ENCODE measurements around the gene ITLN1. TPM values are rescaled to one million over a fixed set of nuclear protein-coding genes. Genes with fewer than 3 reads are reported as not detected.

The ITLN1 gene
- total RNA-seq, 4 donors from 2014 or later, result 105 to 7,953 (median 2,405) TPM

DNA sequence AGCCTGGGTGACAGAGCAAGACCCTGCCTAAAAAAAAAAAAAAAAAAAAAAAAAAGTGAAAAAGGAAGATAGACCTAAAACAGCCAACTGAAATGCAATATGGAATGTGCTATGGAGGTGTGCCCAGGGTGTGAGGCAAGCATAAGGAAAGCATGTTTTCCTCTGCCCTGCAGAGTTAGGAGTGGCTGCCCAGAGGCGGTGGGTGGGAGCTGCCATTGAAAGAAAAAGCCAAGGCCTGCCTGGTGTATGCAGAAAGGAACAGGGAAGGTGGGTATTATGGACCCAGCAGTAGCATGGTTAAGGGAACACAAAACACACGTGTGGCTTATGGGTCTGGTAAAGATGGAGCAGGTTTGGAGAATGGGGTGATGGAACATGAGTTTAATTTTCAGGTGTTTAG is 31.2 kb downstream of the ITLN1 start:
- ATAC-seq (ENCODE audit: low FRiP score) (no peak), DNase-seq (ENCODE audit: low spot score) (no peak)
- TF ChIP-seq, protein P1, sequence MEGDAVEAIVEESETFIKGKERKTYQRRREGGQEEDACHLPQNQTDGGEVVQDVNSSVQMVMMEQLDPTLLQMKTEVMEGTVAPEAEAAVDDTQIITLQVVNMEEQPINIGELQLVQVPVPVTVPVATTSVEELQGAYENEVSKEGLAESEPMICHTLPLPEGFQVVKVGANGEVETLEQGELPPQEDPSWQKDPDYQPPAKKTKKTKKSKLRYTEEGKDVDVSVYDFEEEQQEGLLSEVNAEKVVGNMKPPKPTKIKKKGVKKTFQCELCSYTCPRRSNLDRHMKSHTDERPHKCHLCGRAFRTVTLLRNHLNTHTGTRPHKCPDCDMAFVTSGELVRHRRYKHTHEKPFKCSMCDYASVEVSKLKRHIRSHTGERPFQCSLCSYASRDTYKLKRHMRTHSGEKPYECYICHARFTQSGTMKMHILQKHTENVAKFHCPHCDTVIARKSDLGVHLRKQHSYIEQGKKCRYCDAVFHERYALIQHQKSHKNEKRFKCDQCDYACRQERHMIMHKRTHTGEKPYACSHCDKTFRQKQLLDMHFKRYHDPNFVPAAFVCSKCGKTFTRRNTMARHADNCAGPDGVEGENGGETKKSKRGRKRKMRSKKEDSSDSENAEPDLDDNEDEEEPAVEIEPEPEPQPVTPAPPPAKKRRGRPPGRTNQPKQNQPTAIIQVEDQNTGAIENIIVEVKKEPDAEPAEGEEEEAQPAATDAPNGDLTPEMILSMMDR (IDR thresholded peaks at IDR 0.05), result no peak

DNA sequence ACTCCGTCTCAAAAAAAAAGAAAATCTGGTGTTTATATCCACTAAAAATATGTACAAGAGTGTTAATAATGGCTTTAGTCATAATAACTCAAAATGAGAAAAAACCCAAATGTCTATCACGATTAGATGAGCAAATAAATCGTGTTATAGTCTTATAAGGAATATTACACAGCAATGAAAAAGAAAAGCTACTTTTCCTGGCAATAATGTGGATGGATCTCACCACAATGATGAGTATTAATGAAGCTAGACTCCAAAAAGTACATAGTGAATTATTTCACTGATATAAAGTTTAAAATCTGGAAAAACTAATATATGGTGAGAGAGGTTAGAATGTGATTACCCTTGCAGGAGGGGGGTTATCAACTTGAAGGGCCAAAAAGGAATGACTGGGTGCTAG is 32.0 kb downstream of the ITLN1 start:
- no peak for DNase-seq (ENCODE audit: low spot score)
- no peak for ATAC-seq (ENCODE audit: low FRiP score)
- TF ChIP-seq, protein P1 (IDR thresholded peaks at IDR 0.05), result no peak

DNA sequence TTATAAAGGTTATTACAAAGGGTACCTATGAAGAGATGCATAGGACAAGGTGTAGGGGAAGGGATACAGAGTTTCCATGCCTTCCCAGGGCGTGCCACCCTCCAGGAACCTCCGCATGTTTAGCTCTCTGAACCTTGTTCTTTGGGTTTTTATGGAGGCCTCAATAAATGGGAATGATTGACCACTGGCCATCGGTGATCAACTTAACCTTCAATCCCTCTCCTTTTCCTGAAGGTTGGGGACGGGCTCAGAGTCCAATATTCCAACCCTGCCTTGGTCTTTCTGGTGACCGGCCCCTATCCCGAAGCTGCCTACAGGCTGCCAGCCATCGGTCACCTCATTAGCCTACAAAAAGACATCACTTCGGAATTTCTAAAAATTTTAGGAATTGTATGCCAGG is 34.0 kb downstream of the ITLN1 start:
- DNase-seq (ENCODE audit: low spot score) (no peak), ATAC-seq (ENCODE audit: low FRiP score) (no peak)
- TF ChIP-seq, protein P1 (IDR thresholded peaks at IDR 0.05), result no peak

DNA sequence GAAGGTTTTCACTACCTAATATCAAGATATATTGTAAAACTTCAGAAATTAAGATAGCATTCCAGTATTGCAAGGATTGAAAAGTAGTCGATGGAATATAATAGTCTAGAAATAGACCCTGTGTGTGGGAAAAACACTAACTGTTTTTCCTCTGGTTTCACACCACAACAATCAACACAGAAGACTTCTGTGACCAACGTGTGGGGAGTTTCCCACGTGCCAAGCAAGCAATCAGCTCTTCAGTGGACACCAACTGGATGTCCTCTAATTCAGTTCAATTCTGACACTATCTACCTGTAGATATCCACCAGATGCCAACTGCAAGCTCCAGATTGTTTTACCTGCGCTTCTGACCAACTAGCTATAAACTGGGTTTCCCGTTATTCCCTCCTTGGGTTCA is 34.4 kb downstream of the ITLN1 start:
- no peak for DNase-seq (ENCODE audit: low spot score)

DNA sequence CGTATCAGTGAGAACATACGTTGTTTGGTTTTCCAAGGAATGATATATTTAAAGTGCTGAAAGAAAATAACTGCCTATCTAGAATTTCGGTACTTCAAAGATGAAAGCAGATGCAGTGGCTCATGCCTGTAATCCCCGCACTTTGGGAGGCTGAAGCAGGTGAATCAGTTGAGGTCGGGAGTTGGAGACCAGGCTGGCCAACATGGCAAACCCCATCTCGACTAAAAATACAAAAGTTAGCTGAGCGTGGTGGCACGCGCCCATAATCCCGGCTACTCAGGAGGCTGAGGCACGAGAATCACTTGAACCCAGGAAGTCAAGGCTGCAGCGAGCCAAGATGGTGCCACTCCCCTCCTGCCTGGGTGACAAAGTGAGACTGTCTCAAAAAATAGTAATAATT is 38.7 kb downstream of the ITLN1 start:
- no peak for ATAC-seq (ENCODE audit: low FRiP score)
- TF ChIP-seq, protein P1 (IDR thresholded peaks at IDR 0.05), result no peak
- DNase-seq (ENCODE audit: low spot score), result no peak

More for the DNA sequence above, 34.4 kb downstream of the ITLN1 start:
- TF ChIP-seq, protein P1 (IDR thresholded peaks at IDR 0.05), result no peak
- ATAC-seq (ENCODE audit: low FRiP score), result no peak

DNA sequence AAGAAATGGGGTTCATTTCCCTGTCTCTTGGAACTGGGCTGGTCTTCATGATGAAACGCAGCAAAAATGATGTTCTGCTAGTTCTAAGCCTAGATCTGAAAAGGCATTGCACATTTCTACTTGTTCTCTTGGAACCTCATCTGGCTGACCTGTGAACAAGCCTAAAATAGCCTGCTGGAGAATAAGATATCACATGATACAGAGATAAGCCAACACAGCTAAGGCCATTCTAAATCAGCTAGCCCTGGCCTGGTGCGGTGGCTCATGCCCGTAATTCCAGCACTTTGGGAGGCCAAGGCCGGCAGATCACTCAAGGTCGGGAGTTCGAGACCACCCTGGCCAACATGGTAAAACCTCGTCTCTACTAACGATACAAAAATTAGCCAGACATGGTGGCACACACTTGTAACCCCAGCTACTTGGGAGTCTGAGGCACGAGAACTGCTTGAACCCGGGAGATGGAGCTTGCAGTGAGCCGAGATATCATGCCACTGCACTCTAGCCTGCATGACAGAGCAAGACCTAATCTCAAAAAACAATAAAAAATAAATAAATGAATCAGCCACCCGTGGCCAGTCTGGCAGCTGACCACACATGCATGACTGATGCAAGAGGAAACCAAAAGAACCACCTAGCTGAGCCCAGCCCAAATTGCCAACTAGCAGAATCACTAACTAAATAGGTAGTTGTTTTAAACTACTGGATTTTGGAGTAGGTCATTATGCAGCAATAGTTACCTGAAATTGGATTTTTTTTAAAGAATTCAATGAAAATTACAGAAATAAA is 40.3 kb downstream of the ITLN1 start:
- no peak for DNase-seq (ENCODE audit: low spot score)
- TF ChIP-seq, protein P1 (IDR thresholded peaks at IDR 0.05), result no peak
- no peak for ATAC-seq (ENCODE audit: low FRiP score)

DNA sequence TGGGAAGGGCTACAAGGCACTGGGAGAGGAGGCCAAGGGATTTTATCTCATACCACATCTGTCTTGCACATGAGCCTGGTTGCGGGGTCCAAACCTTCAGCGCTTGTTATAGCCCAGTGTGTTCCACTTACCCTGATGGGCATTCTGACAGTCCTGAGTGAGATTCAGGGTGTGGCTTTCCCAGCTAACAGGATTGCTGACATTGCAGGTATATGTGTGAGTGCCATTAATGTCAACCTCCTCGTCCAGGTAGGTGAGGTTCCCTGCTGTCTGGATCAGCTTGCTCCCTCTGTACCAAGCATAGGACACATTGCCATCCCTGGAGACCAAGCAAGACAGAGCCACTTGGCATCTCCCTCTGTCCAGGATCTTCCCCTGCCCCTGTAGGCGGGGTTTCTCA is 43.9 kb downstream of the ITLN1 start:
- DNase-seq (ENCODE audit: low spot score) (no peak), ATAC-seq (ENCODE audit: low FRiP score) (no peak)
- TF ChIP-seq, protein P1 (IDR thresholded peaks at IDR 0.05), result no peak

All from omental fat pad (tissue), 4 donors.